ENCODE data around the gene MRE11.
"Not testable (repeated sequence)": the region's sequence is repeated elsewhere in the genome, so short reads cannot be mapped to it uniquely, and the experiment has no call there.

MRE11 gene

GRCh38 chr11:94506513-94506912 lies 12.9 kb upstream of the MRE11 start:
- not testable (repeated sequence) for DNase-seq (ENCODE audit: low spot score)

- DNase-seq (ENCODE audit: low spot score), result peak; percentile 45
Measured at GRCh38 chr11:94504689-94505293, 11.1 kb upstream of the MRE11 start.

DNA sequence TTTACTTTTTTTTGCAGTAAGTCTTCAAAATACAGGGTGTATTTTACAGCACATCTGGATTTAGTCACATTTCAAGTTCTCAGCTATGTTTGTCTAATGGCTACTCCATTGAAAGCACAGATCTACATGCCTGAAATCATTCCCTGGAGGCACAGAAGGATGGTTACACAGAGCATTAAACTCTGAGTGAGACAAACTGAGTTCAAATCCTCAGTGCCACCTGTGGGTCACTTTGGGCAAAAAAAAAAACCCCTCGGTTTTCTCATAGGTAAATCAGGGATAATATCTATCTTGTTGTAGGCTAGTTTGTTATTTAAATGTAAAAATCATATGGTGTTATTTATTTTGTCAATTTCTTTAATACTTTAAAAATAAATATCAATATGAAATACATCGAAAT lies 7.9 kb upstream of the MRE11 start:
- no peak for DNase-seq (ENCODE audit: low spot score)

DNA sequence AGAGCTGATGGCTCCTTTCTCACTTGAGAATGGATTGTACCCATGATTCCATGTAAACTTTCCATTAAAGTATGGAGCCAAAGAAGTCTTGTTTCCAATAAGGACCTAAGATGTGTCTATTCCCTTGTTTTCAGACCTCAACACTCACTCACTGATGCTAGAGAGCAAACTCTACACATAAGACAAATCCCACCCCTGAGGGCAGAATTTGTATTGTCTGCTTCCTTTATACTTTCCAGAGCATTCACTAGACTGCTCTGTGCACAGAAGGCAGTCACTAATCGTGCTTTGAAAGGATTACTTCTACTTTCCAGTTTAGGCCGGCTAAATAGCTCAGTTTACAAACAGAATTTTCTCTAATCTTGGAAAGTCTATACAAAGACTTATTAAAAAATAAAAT lies 6.5 kb upstream of the MRE11 start:
- no peak for DNase-seq (ENCODE audit: low spot score)

- DNase-seq (ENCODE audit: low spot score), result no peak
Measured at GRCh38 chr11:94494126-94494680, 559 bp upstream of the MRE11 start.

- no peak for DNase-seq (ENCODE audit: low spot score)
Measured at GRCh38 chr11:94486068-94486467, 7.6 kb downstream of the MRE11 start.

DNA sequence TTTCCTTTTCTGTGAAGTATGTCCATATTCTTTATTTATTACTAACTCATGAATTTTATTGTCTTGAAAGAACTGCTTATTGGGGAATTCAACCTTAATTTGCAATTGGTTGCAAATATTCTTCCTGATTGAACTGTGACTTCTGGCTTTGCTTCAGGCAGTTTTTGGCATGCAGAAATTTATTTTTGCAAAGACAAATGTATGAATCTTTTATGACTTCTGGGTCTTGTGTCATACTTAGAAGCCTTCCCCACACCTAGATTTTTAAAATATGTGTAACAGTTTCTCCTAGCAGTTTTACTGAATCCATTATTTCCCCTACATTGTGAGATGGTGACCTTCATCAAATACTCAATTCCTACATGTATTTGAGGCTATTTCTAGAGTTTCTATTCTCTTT lies 12.3 kb downstream of the MRE11 start:
- no peak for DNase-seq (ENCODE audit: low spot score)

DNA sequence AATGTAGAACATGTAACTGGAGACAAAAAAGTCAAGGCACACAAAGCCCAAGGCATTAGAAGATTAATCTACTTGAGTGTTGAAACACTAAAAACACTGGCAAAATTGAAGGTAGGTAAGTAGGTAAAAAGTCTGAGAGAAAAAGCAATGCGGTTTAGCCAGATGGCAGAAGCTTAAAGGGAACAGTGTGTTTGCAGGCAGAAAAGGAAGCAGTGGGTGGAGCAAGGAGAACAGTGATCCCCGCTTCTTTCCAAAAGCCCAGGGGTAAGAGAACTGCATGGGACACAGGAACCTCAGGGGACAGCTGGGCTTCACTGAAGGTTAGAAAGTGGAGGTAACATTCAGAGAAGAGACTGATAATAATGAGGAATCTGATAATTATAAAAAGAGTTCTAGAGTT lies 16.0 kb downstream of the MRE11 start:
- no peak for DNase-seq (ENCODE audit: low spot score)

- no peak for DNase-seq (ENCODE audit: low spot score)
Measured at GRCh38 chr11:94472916-94473799, 20.5 kb downstream of the MRE11 start.

DNA sequence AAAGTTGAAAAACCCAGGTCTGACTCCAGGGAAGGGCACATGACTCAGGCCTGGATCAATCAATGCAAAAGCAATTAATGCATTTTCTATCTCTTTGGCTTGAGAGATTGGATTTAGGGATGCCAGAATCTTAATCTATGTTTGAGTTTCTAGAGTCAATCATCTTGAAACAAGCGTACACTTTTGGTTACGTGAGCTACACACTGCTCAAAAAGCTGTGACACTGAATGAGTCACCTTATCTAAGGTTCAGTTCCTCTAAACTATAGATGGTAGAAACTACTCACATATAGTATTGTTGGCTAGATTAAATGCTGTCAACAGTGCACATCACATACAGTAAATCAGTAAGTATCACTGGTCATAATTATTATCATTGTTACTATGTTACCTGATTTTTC lies 24.2 kb downstream of the MRE11 start:
- no peak for DNase-seq (ENCODE audit: low spot score)

DNA sequence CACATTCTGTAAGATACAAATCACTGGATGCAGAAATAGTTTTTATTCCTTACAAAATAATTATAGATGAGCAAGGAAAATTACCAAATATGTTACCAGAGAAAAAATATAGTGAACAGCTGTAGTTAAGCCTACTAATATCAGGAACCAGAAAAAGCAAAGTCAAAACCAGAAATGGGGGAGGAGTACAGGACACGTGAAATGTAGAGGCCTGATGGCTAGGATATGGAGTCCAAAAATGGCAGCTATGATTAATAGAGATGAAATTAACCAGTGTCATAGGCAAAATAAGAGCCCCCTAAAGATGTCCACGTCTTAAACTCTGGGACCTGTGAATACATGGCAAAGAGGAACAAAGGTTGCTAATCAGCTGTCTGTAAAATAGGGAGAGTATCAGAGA lies 34.1 kb downstream of the MRE11 start:
- no peak for DNase-seq (ENCODE audit: low spot score)

DNA sequence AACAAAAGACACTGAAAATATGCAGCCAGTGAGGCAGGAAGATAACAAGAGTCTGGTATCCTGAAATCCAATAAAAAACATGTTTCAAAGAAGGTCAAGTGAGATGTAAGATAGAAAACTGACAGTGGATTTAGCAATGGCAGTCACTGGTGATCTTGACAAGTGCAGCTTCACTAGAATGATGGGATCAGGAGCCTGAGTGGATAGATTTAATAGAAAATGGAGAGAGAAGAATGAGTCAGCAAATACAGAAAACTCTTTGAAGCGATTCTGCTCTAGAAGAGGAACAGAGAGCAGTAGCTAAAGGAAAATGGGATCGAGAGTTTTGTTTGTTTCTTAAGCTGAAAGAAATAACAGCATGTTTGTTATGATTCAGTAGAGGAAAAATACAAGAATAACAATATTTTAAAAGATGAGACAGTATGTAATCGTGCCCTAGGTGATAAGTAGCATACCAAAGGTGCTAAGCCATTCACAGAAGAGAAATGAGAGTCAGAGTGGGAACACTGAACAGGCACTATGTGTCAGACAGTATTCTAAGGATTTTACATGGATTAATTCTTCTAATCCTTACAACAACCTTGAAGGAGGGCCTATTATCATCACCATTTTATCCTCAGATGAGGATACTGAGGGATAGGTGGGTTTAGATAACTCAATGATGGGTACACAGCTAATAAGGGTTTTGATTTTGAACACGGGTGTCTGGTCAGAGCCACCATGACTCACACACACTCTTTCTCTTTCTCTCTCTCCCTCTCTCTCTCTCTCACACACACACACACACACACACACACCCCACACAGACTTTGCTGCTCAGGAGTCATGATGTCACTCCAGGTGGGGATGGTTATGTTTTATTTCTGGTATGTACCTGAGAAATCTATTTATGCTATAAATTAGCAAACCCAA lies 36.3 kb downstream of the MRE11 start:
- no peak for DNase-seq (ENCODE audit: low spot score)

DNA sequence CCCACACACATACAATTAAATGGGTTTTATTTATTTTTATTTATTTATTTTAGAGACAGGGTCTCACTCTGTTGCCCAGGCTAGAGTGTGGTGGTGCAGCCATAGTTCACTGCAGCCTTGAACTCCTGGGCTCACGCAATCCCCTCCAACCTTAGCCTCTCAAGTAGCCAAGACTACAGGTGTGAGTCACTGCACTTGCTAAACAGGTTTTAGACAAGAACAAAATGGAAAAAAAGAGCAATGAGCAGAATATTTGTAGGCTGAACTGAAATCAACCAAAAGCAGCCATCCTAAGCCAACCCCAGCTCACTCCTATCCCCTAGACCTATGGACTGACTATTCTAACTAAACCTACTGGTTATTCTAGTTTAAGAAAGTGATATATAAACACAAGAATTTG lies 37.8 kb downstream of the MRE11 start:
- DNase-seq (ENCODE audit: low spot score), result no peak

GRCh38 chr11:94454301-94454700 lies 39.3 kb downstream of the MRE11 start:
- no peak for DNase-seq (ENCODE audit: low spot score)

- no peak for DNase-seq (ENCODE audit: low spot score)
Measured at GRCh38 chr11:94452988-94453387, 40.7 kb downstream of the MRE11 start.

- DNase-seq (ENCODE audit: low spot score), result no peak
Measured at GRCh38 chr11:94450048-94450447, 43.6 kb downstream of the MRE11 start.

- no peak for DNase-seq (ENCODE audit: low spot score)
Measured at GRCh38 chr11:94449437-94449836, 44.2 kb downstream of the MRE11 start.

DNA sequence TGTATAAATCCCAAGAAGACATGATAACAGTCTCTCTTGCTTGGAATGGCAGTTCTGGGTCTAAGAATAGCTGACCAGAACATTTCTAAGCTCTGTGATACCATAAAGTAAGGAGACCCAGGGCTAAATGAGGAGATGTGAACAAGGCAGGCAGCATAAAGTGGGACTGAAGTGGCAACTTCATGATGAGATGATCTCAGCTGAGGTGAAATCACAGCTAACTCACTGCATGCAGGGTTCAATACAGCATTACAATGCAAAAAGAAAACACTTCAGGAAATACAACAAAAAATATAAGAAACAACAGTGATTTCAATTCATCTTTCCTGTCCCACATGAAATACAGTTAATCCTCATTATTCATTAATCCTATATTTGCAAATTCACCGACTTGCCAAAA lies 44.6 kb downstream of the MRE11 start:
- no peak for DNase-seq (ENCODE audit: low spot score)

GRCh38 chr11:94447149-94447548 lies 46.5 kb downstream of the MRE11 start:
- no peak for DNase-seq (ENCODE audit: low spot score)

DNA sequence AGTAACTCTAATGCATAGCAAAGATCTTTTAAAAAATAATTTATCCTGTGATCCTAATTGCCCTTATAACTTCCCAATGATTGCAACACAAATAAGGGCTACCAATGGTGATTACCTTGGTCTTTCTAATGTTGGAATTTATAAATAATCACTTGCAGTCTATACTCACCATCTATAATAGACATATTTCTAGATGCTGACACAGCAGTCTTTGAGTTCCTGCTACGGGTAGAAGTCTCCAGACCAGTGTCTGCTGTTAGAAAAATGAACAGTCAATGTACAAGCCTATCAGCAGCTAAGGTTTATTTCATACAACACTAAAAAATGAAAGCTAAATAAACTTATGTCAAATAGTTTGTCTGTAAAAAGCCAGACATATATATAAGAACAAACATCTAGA lies 48.0 kb downstream of the MRE11 start:
- DNase-seq (ENCODE audit: low spot score), result no peak

- DNase-seq (ENCODE audit: low spot score), result no peak
Measured at GRCh38 chr11:94433049-94433448, 60.6 kb downstream of the MRE11 start.

- DNase-seq (ENCODE audit: low spot score), result no peak
Measured at GRCh38 chr11:94424662-94425061, 69.0 kb downstream of the MRE11 start.
